ENCODE data around the gene GTF2IRD1. TPM values are rescaled to one million over a fixed set of nuclear protein-coding genes. Genes with fewer than 3 reads are reported as not detected.

The GTF2IRD1 gene
- polyA plus RNA-seq, 1 of the 3 experiments (the other 2 are of a cell fraction) = 26.4 TPM

- no peaks in the 10 kb centered on the region for H3K36me3 ChIP-seq (replicated peaks in 1 of 2; ENCODE audit: control insufficient read depth in 1 of 2, insufficient read depth in 2 of 2, low read length in 1 of 2)
- H3K4me3 ChIP-seq (ENCODE audit: low read depth in 2 of 2, low read length in 1 of 2) = no peak overlapping the region
- no peak overlapping the region for H3K4me2 ChIP-seq
- peaks cover 9% of the 10 kb centered on the region for H3F3A ChIP-seq (replicated peaks; ENCODE audit: insufficient read depth)
- WGBS (ENCODE audit: low lambda C conversion rate) = 86% methylated on average over 4 of the region's 4 CpGs
- H3K79me2 ChIP-seq (ENCODE audit: insufficient read depth) = no peaks in the 10 kb centered on the region
- peaks cover 0 to 3% of the 10 kb centered on the region in 2 experiments; a peak in 1 of 4 replicates for H3K4me1 ChIP-seq (ENCODE audit: control insufficient read depth in 1 of 2, insufficient read depth in 2 of 2, low read depth in 1 of 2, low read length in 1 of 2)
- no peak overlapping the region for H3K27ac ChIP-seq (ENCODE audit: low read depth in 2 of 2, low read length in 1 of 2)
- no peak overlapping the region for H2AFZ ChIP-seq (ENCODE audit: low read depth)
- CTCF ChIA-PET = interaction anchor here (0.5 to 8.1 kb wide), 5 partner anchors 27 to 587 kb away, joined by 3 to 130 read pairs (median 3); no protein-coding TSS in a partner anchor
- POLR2A ChIA-PET = no interaction called here
- H3K9me2 ChIP-seq = no peaks in the 10 kb centered on the region
- no peaks in the 10 kb centered on the region for H4K20me1 ChIP-seq (ENCODE audit: insufficient read depth)
- TF ChIP-seq PBX3 (IDR thresholded peaks at IDR 0.05) (no peak), REST (IDR thresholded peaks at IDR 0.05; ENCODE audit: low read depth, low read length) (no peak)
- H3K9ac ChIP-seq = no peak overlapping the region
- DNase-seq = no peak
- no peaks in the 10 kb centered on the region for H3K9me3 ChIP-seq
- H3K27me3 ChIP-seq (ENCODE audit: insufficient read depth) = no peaks in the 10 kb centered on the region
These were observed 33.7 kb upstream of the GTF2IRD1 start for GRCh38 chr7:74420006-74420405.

- H3K4me2 ChIP-seq = no peak overlapping the region
- H3K9me2 ChIP-seq = no peaks in the 10 kb centered on the region
- no peaks in the 10 kb centered on the region for H4K20me1 ChIP-seq (ENCODE audit: insufficient read depth)
- TF ChIP-seq IRF3 (IDR thresholded peaks at IDR 0.05; ENCODE audit: low read depth, low read length) (no peak), RCOR1 (IDR thresholded peaks at IDR 0.05; ENCODE audit: low read length) (no peak), FOXM1 (IDR thresholded peaks at IDR 0.05; ENCODE audit: low read depth) (no peak), YY1 (IDR thresholded peaks at IDR 0.05; ENCODE audit: low read depth) (no peak), PBX3 (IDR thresholded peaks at IDR 0.05) (no peak), FOSL2 (IDR thresholded peaks at IDR 0.05; ENCODE audit: borderline replicate concordance, low read depth) (no peak)
- H3K4me3 ChIP-seq (ENCODE audit: low read depth in 2 of 2, low read length in 1 of 2) = no peak overlapping the region
- ChIA-PET POLR2A (interaction anchor here (0.6 kb wide), 1 partner anchor 920 kb away, joined by 5 read pairs; no protein-coding TSS in a partner anchor), CTCF (interaction anchor here (0.6 to 8.1 kb wide), 3 partner anchors 19 to 264 kb away, joined by 3 to 130 read pairs (median 4); no protein-coding TSS in a partner anchor)
- H3K4me1 ChIP-seq (ENCODE audit: control insufficient read depth in 1 of 2, insufficient read depth in 2 of 2, low read depth in 1 of 2, low read length in 1 of 2) = peaks cover 0 to 7% of the 10 kb centered on the region in 2 experiments; a peak in 2 of 4 replicates
- no peak overlapping the region for H3K9ac ChIP-seq
- peak; percentile 39 for DNase-seq
- H3K27me3 ChIP-seq (ENCODE audit: insufficient read depth) = no peaks in the 10 kb centered on the region
- H3K27ac ChIP-seq (ENCODE audit: low read depth in 2 of 2, low read length in 1 of 2) = no peak overlapping the region
- H3K9me3 ChIP-seq = no peaks in the 10 kb centered on the region
- 86% methylated on average over 10 of the region's 10 CpGs for WGBS (ENCODE audit: low lambda C conversion rate)
- H3F3A ChIP-seq (replicated peaks; ENCODE audit: insufficient read depth) = peaks cover 2% of the 10 kb centered on the region
- no peak overlapping the region for H2AFZ ChIP-seq (ENCODE audit: low read depth)
- H3K36me3 ChIP-seq (replicated peaks in 1 of 2; ENCODE audit: control insufficient read depth in 1 of 2, insufficient read depth in 2 of 2, low read length in 1 of 2) = no peaks in the 10 kb centered on the region
- no peaks in the 10 kb centered on the region for H3K79me2 ChIP-seq (ENCODE audit: insufficient read depth)
These were observed 29.3 kb upstream of the GTF2IRD1 start for GRCh38 chr7:74424291-74424880.
